HepG2 (cell line): ENCODE measurements around the gene CSNK1A1. TPM values are rescaled to one million over a fixed set of nuclear protein-coding genes. Genes with fewer than 3 reads are reported as not detected.

Experiments used
- ATF7 ChIP-seq, 2 experiments: fragments of 450-650 bp in 1 of 2; sonication (generic) in 1 of 2; formaldehyde crosslinking in 1 of 2; IDR thresholded peaks; 2 replicates each; pipeline versions ENCODE4 v1.4.0 to v1.6.1; 2016 to 2020; ENCODE audit warnings: antibody characterized with exemption in 1 of 2, mild to moderate bottlenecking in 1 of 2, missing genetic modification reagents in 1 of 2
- ELF4 ChIP-seq: sonication (generic); formaldehyde crosslinking; IDR thresholded peaks from 2 replicates; pipeline ENCODE4 v1.5.0; 2020; ENCODE audit warnings: missing genetic modification reagents, mild to moderate bottlenecking, moderate library complexity, borderline replicate concordance
- GLI4 ChIP-seq: sonication (generic); formaldehyde crosslinking; IDR thresholded peaks from 2 replicates; pipeline ENCODE4 v1.5.1; 2020; ENCODE audit warnings: missing genetic modification reagents, mild to moderate bottlenecking, moderate library complexity, borderline replicate concordance
- GTF2F1 ChIP-seq: fragments of 150-350 bp; IDR thresholded peaks from 2 replicates; pipeline ENCODE4 v1.6.1; 2014; ENCODE audit warnings: low read length
- KDM3A ChIP-seq: IDR thresholded peaks from 2 replicates; pipeline ENCODE4 v1.6.1; 2018; ENCODE audit warnings: low read depth, missing compliant biosample characterization
- LCORL ChIP-seq, 2 experiments: fragments of 450-650 bp in 1 of 2; sonication (generic) in 1 of 2; formaldehyde crosslinking in 1 of 2; IDR thresholded peaks; 2 replicates each; pipeline versions ENCODE4 v1.5.0 to v1.6.1; 2017 to 2020; ENCODE audit warnings: antibody characterized with exemption in 1 of 2, missing genetic modification reagents in 1 of 2
- MAF1 ChIP-seq: sonication (generic); formaldehyde crosslinking; IDR thresholded peaks from 2 replicates; pipeline ENCODE4 v1.5.0; 2020; ENCODE audit warnings: missing genetic modification reagents, borderline replicate concordance
- MEIS1 ChIP-seq: sonication (generic); formaldehyde crosslinking; IDR thresholded peaks from 2 replicates; pipeline ENCODE4 v1.9.0; 2021; ENCODE audit warnings: mild to moderate bottlenecking, missing genetic modification reagents, moderate library complexity, borderline replicate concordance
- MYNN ChIP-seq: sonication (generic); formaldehyde crosslinking; IDR thresholded peaks from 2 replicates; pipeline ENCODE4 v1.4.0; 2020; ENCODE audit warnings: mild to moderate bottlenecking, low read depth, missing genetic modification reagents
- NRL ChIP-seq: sonication (generic); formaldehyde crosslinking; IDR thresholded peaks from 2 replicates; pipeline ENCODE4 v1.5.0; 2020; ENCODE audit warnings: missing genetic modification reagents, mild to moderate bottlenecking, moderate library complexity, borderline replicate concordance
- RXRB ChIP-seq: IDR thresholded peaks from 2 replicates; pipeline ENCODE4 v1.6.1; 2016; ENCODE audit warnings: borderline replicate concordance, missing genetic modification reagents, missing compliant biosample characterization
- TBL1XR1 ChIP-seq: fragments of 150-350 bp; IDR thresholded peaks from 2 replicates; pipeline ENCODE4 v1.6.1; 2014; ENCODE audit warnings: borderline replicate concordance, low read length; ENCODE audit not compliant: partially characterized antibody
- ZFP41 ChIP-seq: sonication (generic); formaldehyde crosslinking; IDR thresholded peaks from 2 replicates; pipeline ENCODE4 v1.4.0; 2020; ENCODE audit warnings: mild to moderate bottlenecking, missing genetic modification reagents, borderline replicate concordance
- ZNF12 ChIP-seq: sonication (generic); formaldehyde crosslinking; IDR thresholded peaks from 2 replicates; pipeline ENCODE4 v1.5.0; 2020; ENCODE audit warnings: missing genetic modification reagents
- ZNF383 ChIP-seq: sonication (generic); formaldehyde crosslinking; IDR thresholded peaks from 2 replicates; pipeline ENCODE4 v1.4.0; 2020; ENCODE audit warnings: missing genetic modification reagents, mild to moderate bottlenecking, borderline replicate concordance
- ZNF446 ChIP-seq: sonication (generic); formaldehyde crosslinking; IDR thresholded peaks from 2 replicates; pipeline ENCODE4 v1.5.0; 2020; ENCODE audit warnings: mild to moderate bottlenecking, missing genetic modification reagents
- ZNF468 ChIP-seq: sonication (generic); formaldehyde crosslinking; IDR thresholded peaks from 2 replicates; pipeline ENCODE4 v1.8.0; 2022; ENCODE audit warnings: mild to moderate bottlenecking, moderate library complexity, missing genetic modification reagents
- ZNF616 ChIP-seq: sonication (generic); formaldehyde crosslinking; IDR thresholded peaks from 2 replicates; pipeline ENCODE4 v1.5.0; 2020; ENCODE audit warnings: low read depth, mild to moderate bottlenecking, missing genetic modification reagents
- ZNF704 ChIP-seq: sonication (generic); formaldehyde crosslinking; IDR thresholded peaks from 2 replicates; pipeline ENCODE4 v1.8.1; 2023; ENCODE audit warnings: mild to moderate bottlenecking, inconsistent platforms, moderate library complexity, missing genetic modification reagents, borderline replicate concordance
- ZNF841 ChIP-seq: sonication (generic); formaldehyde crosslinking; IDR thresholded peaks from 2 replicates; pipeline ENCODE4 v1.8.1; 2023; ENCODE audit warnings: missing genetic modification reagents, borderline replicate concordance
- polyA plus RNA-seq, 8 experiments: library from polyadenylated mRNA; depleted of rRNA in 3 of 8; stranded (reverse) in 7 of 8; unstranded in 1 of 8; fragments of >200 nt; fragmentation: Illumina TruSeq in 4 of 8; extraction: Trizol in 4 of 8; gene quantifications; 2 replicates each; pipeline versions ENCODE4 v1.2.1 to v1.2.3, GENCODE V29; 2011 to 2016; ENCODE audit warnings: low read depth in 4 of 8, missing spikeins in 1 of 8, mixed read lengths in 1 of 8; ENCODE audit not compliant: insufficient read depth in 1 of 8
- total RNA-seq, 5 experiments: library from RNA; depleted of rRNA; stranded (reverse); fragments of >200 nt; fragmentation: Illumina TruSeq; extraction: Trizol; gene quantifications; 2 replicates each; pipeline ENCODE4 v1.2.3, GENCODE V29; 2016; ENCODE audit warnings: low read depth in 1 of 5
- TF ChIP-seq, protein P1 (sequence below): sonication (generic); formaldehyde crosslinking; conservative IDR thresholded peaks from 2 replicates; pipeline ENCODE4 v1.4.0; 2020; ENCODE audit warnings: missing genetic modification reagents
- TF ChIP-seq, protein P2 (sequence below): sonication (generic); formaldehyde crosslinking; IDR thresholded peaks from 2 replicates; pipeline ENCODE4 v1.4.0; 2020; ENCODE audit warnings: missing genetic modification reagents, borderline replicate concordance

CSNK1A1 gene
- total and polyA plus RNA-seq, 2 of the 13 experiments (the other 11 are each of a cell fraction or from before 2014, with no cell fraction given): 89.0 to 149 TPM

- no peak for TF ChIP-seq ZNF383 (CRISPR knock-in tag)
- TF ChIP-seq, protein P1, sequence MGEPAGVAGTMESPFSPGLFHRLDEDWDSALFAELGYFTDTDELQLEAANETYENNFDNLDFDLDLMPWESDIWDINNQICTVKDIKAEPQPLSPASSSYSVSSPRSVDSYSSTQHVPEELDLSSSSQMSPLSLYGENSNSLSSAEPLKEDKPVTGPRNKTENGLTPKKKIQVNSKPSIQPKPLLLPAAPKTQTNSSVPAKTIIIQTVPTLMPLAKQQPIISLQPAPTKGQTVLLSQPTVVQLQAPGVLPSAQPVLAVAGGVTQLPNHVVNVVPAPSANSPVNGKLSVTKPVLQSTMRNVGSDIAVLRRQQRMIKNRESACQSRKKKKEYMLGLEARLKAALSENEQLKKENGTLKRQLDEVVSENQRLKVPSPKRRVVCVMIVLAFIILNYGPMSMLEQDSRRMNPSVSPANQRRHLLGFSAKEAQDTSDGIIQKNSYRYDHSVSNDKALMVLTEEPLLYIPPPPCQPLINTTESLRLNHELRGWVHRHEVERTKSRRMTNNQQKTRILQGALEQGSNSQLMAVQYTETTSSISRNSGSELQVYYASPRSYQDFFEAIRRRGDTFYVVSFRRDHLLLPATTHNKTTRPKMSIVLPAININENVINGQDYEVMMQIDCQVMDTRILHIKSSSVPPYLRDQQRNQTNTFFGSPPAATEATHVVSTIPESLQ: no peak
- 0 out of 2 replicates have a peak, but pooled peaks have one; percentile 65 for TF ChIP-seq NRL (CRISPR knock-in tag)
- no peak for TF ChIP-seq MAF1
- TF ChIP-seq GLI4 (CRISPR knock-in tag): no peak
- TF ChIP-seq MEIS1 (CRISPR knock-in tag): no peak
- no peak for TF ChIP-seq ZNF841 (CRISPR knock-in tag)
- TF ChIP-seq ATF7 (IDR thresholded peaks at IDR 0.05): no peak
- 0 out of 2 replicates have a peak, but pooled peaks have one; percentile 26 for TF ChIP-seq ATF7 (CRISPR knock-in tag; IDR thresholded peaks at IDR 0.05)
- TF ChIP-seq ZNF704: no peak
- TF ChIP-seq ZNF616: no peak
- no peak for TF ChIP-seq MYNN (CRISPR knock-in tag)
- TF ChIP-seq GTF2F1: no peak
- no peak for TF ChIP-seq RXRB (CRISPR knock-in tag)
- TF ChIP-seq ZFP41 (CRISPR knock-in tag): no peak
- no peak for TF ChIP-seq ZNF468 (CRISPR knock-in tag)
- TF ChIP-seq KDM3A (CRISPR knock-in tag): no peak
- no peak for TF ChIP-seq ELF4 (CRISPR knock-in tag)
- no peak for TF ChIP-seq LCORL (IDR thresholded peaks at IDR 0.05)
- TF ChIP-seq LCORL (CRISPR knock-in tag; IDR thresholded peaks at IDR 0.05): no peak
- no peak for TF ChIP-seq TBL1XR1
- TF ChIP-seq, protein P2, sequence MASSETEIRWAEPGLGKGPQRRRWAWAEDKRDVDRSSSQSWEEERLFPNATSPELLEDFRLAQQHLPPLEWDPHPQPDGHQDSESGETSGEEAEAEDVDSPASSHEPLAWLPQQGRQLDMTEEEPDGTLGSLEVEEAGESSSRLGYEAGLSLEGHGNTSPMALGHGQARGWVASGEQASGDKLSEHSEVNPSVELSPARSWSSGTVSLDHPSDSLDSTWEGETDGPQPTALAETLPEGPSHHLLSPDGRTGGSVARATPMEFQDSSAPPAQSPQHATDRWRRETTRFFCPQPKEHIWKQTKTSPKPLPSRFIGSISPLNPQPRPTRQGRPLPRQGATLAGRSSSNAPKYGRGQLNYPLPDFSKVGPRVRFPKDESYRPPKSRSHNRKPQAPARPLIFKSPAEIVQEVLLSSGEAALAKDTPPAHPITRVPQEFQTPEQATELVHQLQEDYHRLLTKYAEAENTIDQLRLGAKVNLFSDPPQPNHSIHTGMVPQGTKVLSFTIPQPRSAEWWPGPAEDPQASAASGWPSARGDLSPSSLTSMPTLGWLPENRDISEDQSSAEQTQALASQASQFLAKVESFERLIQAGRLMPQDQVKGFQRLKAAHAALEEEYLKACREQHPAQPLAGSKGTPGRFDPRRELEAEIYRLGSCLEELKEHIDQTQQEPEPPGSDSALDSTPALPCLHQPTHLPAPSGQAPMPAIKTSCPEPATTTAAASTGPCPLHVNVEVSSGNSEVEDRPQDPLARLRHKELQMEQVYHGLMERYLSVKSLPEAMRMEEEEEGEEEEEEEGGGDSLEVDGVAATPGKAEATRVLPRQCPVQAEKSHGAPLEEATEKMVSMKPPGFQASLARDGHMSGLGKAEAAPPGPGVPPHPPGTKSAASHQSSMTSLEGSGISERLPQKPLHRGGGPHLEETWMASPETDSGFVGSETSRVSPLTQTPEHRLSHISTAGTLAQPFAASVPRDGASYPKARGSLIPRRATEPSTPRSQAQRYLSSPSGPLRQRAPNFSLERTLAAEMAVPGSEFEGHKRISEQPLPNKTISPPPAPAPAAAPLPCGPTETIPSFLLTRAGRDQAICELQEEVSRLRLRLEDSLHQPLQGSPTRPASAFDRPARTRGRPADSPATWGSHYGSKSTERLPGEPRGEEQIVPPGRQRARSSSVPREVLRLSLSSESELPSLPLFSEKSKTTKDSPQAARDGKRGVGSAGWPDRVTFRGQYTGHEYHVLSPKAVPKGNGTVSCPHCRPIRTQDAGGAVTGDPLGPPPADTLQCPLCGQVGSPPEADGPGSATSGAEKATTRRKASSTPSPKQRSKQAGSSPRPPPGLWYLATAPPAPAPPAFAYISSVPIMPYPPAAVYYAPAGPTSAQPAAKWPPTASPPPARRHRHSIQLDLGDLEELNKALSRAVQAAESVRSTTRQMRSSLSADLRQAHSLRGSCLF (CRISPR knock-in tag): no peak
- TF ChIP-seq ZNF446 (CRISPR knock-in tag): no peak
- no peak for TF ChIP-seq ZNF12
These were observed 529 bp downstream of the CSNK1A1 start (continued) for GRCh38 chr5:149550594-149551226.
